Measurements from ENCODE around the gene CLMN. TPM values are rescaled to one million over a fixed set of nuclear protein-coding genes. Genes with fewer than 3 reads are reported as not detected.

The CLMN gene
- total and polyA plus RNA-seq, 2 experiments from 2014 or later: 15.7 to 40.0 TPM

- H3K9me2 ChIP-seq (replicated peaks; ENCODE audit: insufficient read depth): no peaks in the 10 kb centered on the region
- peaks cover 3% of the 10 kb centered on the region for H3K27me3 ChIP-seq
- H3K9me3 ChIP-seq (ENCODE audit: low read depth): no peaks in the 10 kb centered on the region
- no peaks in the 10 kb centered on the region for H3K4me1 ChIP-seq (ENCODE audit: insufficient read depth)
- no peak overlapping the region for H3K4me2 ChIP-seq
- H2AFZ ChIP-seq: no peak overlapping the region
- TF ChIP-seq EZH2 (IDR thresholded peaks at IDR 0.05; ENCODE audit: borderline replicate concordance) (no peak), EZH2phosphoT487 (IDR thresholded peaks at IDR 0.05; ENCODE audit: low read depth, severe bottlenecking, unreplicated experiment) (no peak), CTCF (IDR thresholded peaks at IDR 0.05; ENCODE audit: poor library complexity) (no peak)
- WGBS (ENCODE audit: low lambda C conversion rate, missing lambda C conversion rate): 90% methylated on average over 4 of the region's 5 CpGs
- no peaks in the 10 kb centered on the region for H3K79me2 ChIP-seq
- H3K4me3 ChIP-seq: no peak overlapping the region
- no peaks in the 10 kb centered on the region for H3K36me3 ChIP-seq (replicated peaks; ENCODE audit: insufficient read depth, low read depth)
- DNase-seq (ENCODE audit: low spot score): no peak
- no peak overlapping the region for H3K27ac ChIP-seq
- H4K20me1 ChIP-seq (ENCODE audit: insufficient read depth, poor library complexity, severe bottlenecking): no peaks in the 10 kb centered on the region
These were observed 16.6 kb upstream of the CLMN start for GRCh38 chr14:95336192-95336760.

- Histone ChIP-seq H3K27me3 (peaks cover 3% of the 10 kb centered on the region), H3K9me3 (ENCODE audit: low read depth) (no peaks in the 10 kb centered on the region), H3K4me1 (ENCODE audit: insufficient read depth) (no peaks in the 10 kb centered on the region), H3K4me2 (no peak overlapping the region), H3K4me3 (no peak overlapping the region), H2AFZ (no peak overlapping the region), H3K79me2 (no peaks in the 10 kb centered on the region), H3K27ac (no peak overlapping the region), H3K36me3 (replicated peaks; ENCODE audit: insufficient read depth, low read depth) (no peaks in the 10 kb centered on the region), H4K20me1 (ENCODE audit: insufficient read depth, poor library complexity, severe bottlenecking) (no peaks in the 10 kb centered on the region), H3K9me2 (replicated peaks; ENCODE audit: insufficient read depth) (no peaks in the 10 kb centered on the region)
- 95% methylated on average over 2 of the region's 2 CpGs for WGBS (ENCODE audit: low lambda C conversion rate, missing lambda C conversion rate)
- no peak for DNase-seq (ENCODE audit: low spot score)
- TF ChIP-seq CTCF (IDR thresholded peaks at IDR 0.05; ENCODE audit: poor library complexity) (no peak), EZH2 (IDR thresholded peaks at IDR 0.05; ENCODE audit: borderline replicate concordance) (no peak)
These were observed 15.4 kb upstream of the CLMN start for GRCh38 chr14:95335071-95335470.

GRCh38 chr14:95334044-95334443 is 14.3 kb upstream of the CLMN start:
- H4K20me1 ChIP-seq (ENCODE audit: insufficient read depth, poor library complexity, severe bottlenecking): no peaks in the 10 kb centered on the region
- no peak overlapping the region for H3K27ac ChIP-seq
- no peak overlapping the region for H3K4me3 ChIP-seq
- no peak for DNase-seq (ENCODE audit: low spot score)
- no peak for TF ChIP-seq CTCF (IDR thresholded peaks at IDR 0.05; ENCODE audit: poor library complexity)
- no peak for TF ChIP-seq EZH2 (IDR thresholded peaks at IDR 0.05; ENCODE audit: borderline replicate concordance)
- no peak for TF ChIP-seq EZH2phosphoT487 (IDR thresholded peaks at IDR 0.05; ENCODE audit: low read depth, severe bottlenecking, unreplicated experiment)
- no peaks in the 10 kb centered on the region for H3K9me2 ChIP-seq (replicated peaks; ENCODE audit: insufficient read depth)
- H2AFZ ChIP-seq: no peak overlapping the region
- no peak overlapping the region for H3K4me2 ChIP-seq
- H3K79me2 ChIP-seq: no peaks in the 10 kb centered on the region
- no peaks in the 10 kb centered on the region for H3K4me1 ChIP-seq (ENCODE audit: insufficient read depth)
- 82% methylated on average over 6 of the region's 6 CpGs for WGBS (ENCODE audit: low lambda C conversion rate, missing lambda C conversion rate)
- no peaks in the 10 kb centered on the region for H3K36me3 ChIP-seq (replicated peaks; ENCODE audit: insufficient read depth, low read depth)
- no peaks in the 10 kb centered on the region for H3K9me3 ChIP-seq (ENCODE audit: low read depth)
- peaks cover 3% of the 10 kb centered on the region for H3K27me3 ChIP-seq

- no peaks in the 10 kb centered on the region for H4K20me1 ChIP-seq (ENCODE audit: insufficient read depth, poor library complexity, severe bottlenecking)
- no peak overlapping the region for H3K4me2 ChIP-seq
- no peaks in the 10 kb centered on the region for H3K4me1 ChIP-seq (ENCODE audit: insufficient read depth)
- no peaks in the 10 kb centered on the region for H3K9me2 ChIP-seq (replicated peaks; ENCODE audit: insufficient read depth)
- H3K4me3 ChIP-seq: no peak overlapping the region
- no peaks in the 10 kb centered on the region for H3K36me3 ChIP-seq (replicated peaks; ENCODE audit: insufficient read depth, low read depth)
- H3K27me3 ChIP-seq: no peaks in the 10 kb centered on the region
- no peaks in the 10 kb centered on the region for H3K9me3 ChIP-seq (ENCODE audit: low read depth)
- no peak for DNase-seq (ENCODE audit: low spot score)
- WGBS (ENCODE audit: low lambda C conversion rate, missing lambda C conversion rate): 89% methylated on average over 3 of the region's 3 CpGs
- no peak overlapping the region for H2AFZ ChIP-seq
- no peak overlapping the region for H3K27ac ChIP-seq
- no peaks in the 10 kb centered on the region for H3K79me2 ChIP-seq
- TF ChIP-seq EZH2phosphoT487 (IDR thresholded peaks at IDR 0.05; ENCODE audit: low read depth, severe bottlenecking, unreplicated experiment) (no peak), CTCF (IDR thresholded peaks at IDR 0.05; ENCODE audit: poor library complexity) (no peak), EZH2 (IDR thresholded peaks at IDR 0.05; ENCODE audit: borderline replicate concordance) (no peak)
These were observed 12.9 kb upstream of the CLMN start for GRCh38 chr14:95332641-95333040.
